PC-9 (cell line): ENCODE results near the gene NBPF14. TPM values are rescaled to one million over a fixed set of nuclear protein-coding genes. Genes with fewer than 3 reads are reported as not detected.
"Not testable (repeated sequence)": the region's sequence is repeated elsewhere in the genome, so short reads cannot be mapped to it uniquely, and the experiment has no call there.

ENCODE experiments used
- BruUV-seq: library from RNA; stranded (reverse); fragments of 400-500 nt; replicated peaks from 2 replicates; lab custom pipeline; 2021; lab: Mats Ljungman, UMichigan
- CTCF ChIA-PET: fragments of 300-600 bp; sonication (Branson Sonifier 250); formaldehyde crosslinking; loops from one replicate; lab custom pipeline; 2022; ENCODE audit warnings: antibody characterized with exemption; lab: Charles Lee
- POLR2A ChIA-PET: fragments of 300-600 bp; sonication (Branson Sonifier 250); formaldehyde crosslinking; loops from one replicate; lab custom pipeline; 2022; ENCODE audit warnings: antibody characterized with exemption; ENCODE audit not compliant: unreplicated experiment; lab: Charles Lee
- DNase-seq, 2 experiments: peaks; one replicate each; pipeline versions ENCODE4 v3.0.0 to v3.0.0-alpha.2; 2015 to 2022; ENCODE audit warnings: mixed read lengths in 1 of 2
- H2AFZ ChIP-seq: fragments of 200-600 bp; sonication (generic); 2 replicates; pipeline ENCODE4 v1.8.1; 2017; ENCODE audit warnings: antibody characterized with exemption
- H3F3A ChIP-seq: fragments of 200-600 bp; sonication (generic); 2 replicates; pipeline ENCODE4 v1.8.1; 2017; ENCODE audit warnings: antibody characterized with exemption, mild to moderate bottlenecking, low read depth; ENCODE audit not compliant: insufficient read depth
- H3K27ac ChIP-seq: fragments of 200-600 bp; sonication (generic); 2 replicates; pipeline ENCODE4 v1.6.1; 2016; ENCODE audit warnings: mixed run types
- H3K27me3 ChIP-seq: fragments of 200-600 bp; sonication (generic); 2 replicates; pipeline ENCODE4 v1.6.1; 2016; ENCODE audit warnings: low read depth, mixed run types; ENCODE audit not compliant: insufficient read depth
- H3K36me3 ChIP-seq: fragments of 200-600 bp; sonication (generic); 2 replicates; pipeline ENCODE4 v1.6.1; 2016; ENCODE audit warnings: low read depth, mixed run types
- H3K4me1 ChIP-seq: fragments of 200-600 bp; sonication (generic); replicated peaks from 2 replicates; pipeline ENCODE4 v1.6.1; 2016; ENCODE audit warnings: mixed run types; ENCODE audit not compliant: insufficient read depth
- H3K4me2 ChIP-seq: fragments of 200-600 bp; sonication (generic); 2 replicates; pipeline ENCODE4 v1.6.1; 2017; ENCODE audit warnings: mixed run types
- H3K4me3 ChIP-seq: fragments of 200-600 bp; sonication (generic); 2 replicates; pipeline ENCODE4 v1.6.1; 2016; ENCODE audit warnings: mixed run types
- H3K79me2 ChIP-seq: fragments of 200-600 bp; sonication (generic); 2 replicates; pipeline ENCODE4 v1.6.1; 2017; ENCODE audit warnings: low read depth, mixed run types
- H3K9me2 ChIP-seq: fragments of 200-600 bp; sonication (generic); 2 replicates; pipeline ENCODE4 v1.8.1; 2017; ENCODE audit warnings: mild to moderate bottlenecking; ENCODE audit not compliant: insufficient read depth
- H3K9me3 ChIP-seq: fragments of 200-600 bp; sonication (generic); 2 replicates; pipeline ENCODE4 v1.8.1; 2016; ENCODE audit warnings: low read depth; ENCODE audit not compliant: insufficient read depth
- H4K20me1 ChIP-seq: fragments of 200-600 bp; sonication (generic); 2 replicates; pipeline ENCODE4 v1.8.1; 2017; ENCODE audit not compliant: insufficient read depth
- intact Hi-C: fragments of 100-400 bp; cut with micrococcal nuclease; formaldehyde crosslinking; loops from one replicate; pipeline ENCODE4 v1.10.0; 2022; ENCODE audit not compliant: unreplicated experiment
- total RNA-seq: library from RNA; stranded (reverse); gene quantifications from 2 replicates; pipeline ENCODE4 v1.2.3, GENCODE V29; 2021

Gene NBPF14
- total RNA-seq, 1 experiment from 2014 or later = 39.3 TPM

DNA sequence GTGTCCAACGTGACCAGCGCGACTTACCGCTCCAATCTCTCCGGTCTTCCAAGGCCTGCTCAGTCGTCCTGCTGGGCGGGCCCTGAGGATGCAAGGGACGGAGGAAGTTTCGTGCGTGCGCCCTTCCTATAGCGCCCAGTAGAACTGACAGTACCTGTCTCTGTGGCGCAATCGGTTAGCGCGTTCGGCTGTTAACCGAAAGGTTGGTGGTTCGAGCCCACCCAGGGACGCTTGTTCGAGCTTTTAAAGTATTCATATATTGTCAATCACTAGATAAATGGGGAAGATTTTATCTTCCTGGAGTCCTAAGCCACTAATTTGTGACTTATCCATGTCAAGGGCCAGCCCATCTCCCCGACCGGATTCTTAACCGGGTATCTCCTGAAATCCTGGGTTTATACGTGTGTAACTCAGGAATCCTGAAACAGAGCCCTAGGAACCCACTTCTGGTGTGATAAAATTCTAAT, 66.7 kb downstream of the NBPF14 start:
- H3K4me1 ChIP-seq, H4K20me1 ChIP-seq, H3K27me3 ChIP-seq, H3F3A ChIP-seq, H2AFZ ChIP-seq, H3K9me2 ChIP-seq, H3K36me3 ChIP-seq, H3K9me3 ChIP-seq, CTCF ChIA-PET, H3K79me2 ChIP-seq, POLR2A ChIA-PET, BruUV-seq, intact Hi-C loops: not testable (repeated sequence)
- H3K4me2 ChIP-seq = peak overlapping the region; percentile 53
- peak; percentile 67 to 78 for DNase-seq
- H3K27ac ChIP-seq = peak overlapping the region; percentile 14; the same call in 1 of the 2 replicates
- H3K4me3 ChIP-seq = peak overlapping the region; percentile 35; the same call in 1 of the 2 replicates

DNA sequence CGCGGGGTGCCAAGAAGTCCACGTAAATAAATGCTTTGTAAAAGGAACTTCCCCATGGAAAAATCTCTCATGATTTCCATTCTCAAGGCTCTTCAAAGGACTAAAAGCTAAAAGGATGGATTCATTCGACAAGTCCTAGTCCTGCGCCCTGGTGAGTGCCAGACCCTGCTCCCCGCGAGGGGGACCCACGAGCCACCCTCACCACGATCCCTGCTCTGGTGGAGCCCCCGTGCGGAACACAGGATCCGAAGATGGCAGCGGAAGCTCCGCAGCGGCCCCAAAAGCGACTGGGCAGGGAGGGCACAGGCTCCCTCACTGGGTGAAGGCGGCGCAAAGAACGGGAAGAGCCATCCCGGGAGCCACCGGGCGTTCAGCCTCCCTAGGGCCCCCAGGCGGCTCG, 67.2 kb downstream of the NBPF14 start:
- H3F3A ChIP-seq, CTCF ChIA-PET, H3K27ac ChIP-seq, intact Hi-C loops, H3K9me2 ChIP-seq, H3K79me2 ChIP-seq, H4K20me1 ChIP-seq, H2AFZ ChIP-seq, H3K9me3 ChIP-seq, H3K4me1 ChIP-seq, POLR2A ChIA-PET, H3K36me3 ChIP-seq, H3K4me2 ChIP-seq, H3K27me3 ChIP-seq: not testable (repeated sequence)
- peak overlapping the region; percentile 35; the same call in 1 of the 2 replicates for H3K4me3 ChIP-seq
- peak in 1 of 2 experiments; percentile 59 for DNase-seq
- TSS peak; percentile 67 for BruUV-seq

DNA sequence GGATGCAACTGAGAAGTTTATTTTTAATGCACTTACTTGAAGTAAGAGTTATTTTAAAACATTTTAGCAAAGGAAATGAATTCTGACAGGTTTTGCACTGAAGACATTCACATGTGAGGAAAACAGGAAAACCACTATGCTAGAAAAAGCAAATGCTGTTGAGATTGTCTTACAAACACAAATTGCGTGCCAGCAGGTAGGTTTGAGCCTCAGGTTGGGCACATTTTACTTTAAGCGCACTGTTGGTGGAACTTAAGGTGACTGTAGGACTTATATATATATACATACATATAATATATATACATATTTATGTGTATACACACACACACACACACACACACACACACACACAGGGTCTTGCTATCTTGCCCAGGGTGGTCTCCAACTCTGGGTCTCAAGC, 69.2 kb downstream of the NBPF14 start:
- H3K27ac ChIP-seq, DNase-seq, H2AFZ ChIP-seq, H3K79me2 ChIP-seq, H3K36me3 ChIP-seq, CTCF ChIA-PET, intact Hi-C loops, H4K20me1 ChIP-seq, H3K27me3 ChIP-seq, POLR2A ChIA-PET, H3K9me2 ChIP-seq, BruUV-seq, H3F3A ChIP-seq, H3K4me2 ChIP-seq, H3K9me3 ChIP-seq, H3K4me1 ChIP-seq, H3K4me3 ChIP-seq: not testable (repeated sequence)

DNA sequence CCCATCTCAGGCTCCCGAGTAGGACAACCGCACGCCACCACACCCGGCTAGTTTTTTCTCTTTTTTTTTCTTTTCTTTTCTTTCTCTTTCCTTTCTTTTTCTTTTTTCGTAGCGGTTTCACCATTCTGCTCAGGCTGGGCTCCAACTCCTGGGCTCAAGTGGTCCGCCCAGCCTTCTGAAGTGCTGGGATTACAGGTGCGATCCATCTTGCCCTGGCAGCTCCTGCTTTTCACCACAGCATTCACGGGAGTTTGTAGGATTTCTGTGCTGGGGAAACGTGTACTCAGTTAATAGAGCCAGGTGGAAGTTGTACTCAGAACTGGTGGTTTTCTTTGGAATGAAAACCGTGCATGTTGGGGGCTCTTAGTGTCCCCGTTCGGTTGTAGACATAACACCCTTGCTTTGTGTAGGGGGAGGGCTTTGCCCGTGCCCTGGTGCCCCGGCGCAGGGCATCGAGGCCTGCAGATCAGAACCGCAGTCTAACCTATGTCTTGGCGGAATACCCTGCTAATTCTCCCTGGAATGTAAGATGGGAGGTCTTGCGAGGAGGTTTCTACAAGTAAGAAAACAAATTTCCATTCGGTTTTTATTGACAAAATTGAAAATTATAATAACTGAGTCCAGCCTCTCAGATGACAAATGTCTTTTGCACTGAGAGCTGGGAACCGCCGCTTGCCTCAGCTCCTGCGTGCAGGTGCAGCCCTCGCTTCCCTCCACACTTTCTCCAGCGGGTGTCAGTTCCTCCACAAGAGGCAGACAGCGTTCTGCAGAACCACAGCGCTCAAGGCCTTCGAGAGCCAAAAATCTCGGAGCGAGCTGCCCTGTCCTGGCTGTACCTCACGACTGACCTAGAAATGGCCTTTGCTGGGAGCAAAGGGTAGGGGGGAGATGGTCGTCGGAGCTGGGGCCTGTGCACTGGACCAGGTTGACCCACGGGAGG, 72.3 kb downstream of the NBPF14 start:
- H3K4me1 ChIP-seq, H3K27ac ChIP-seq, DNase-seq, H3K27me3 ChIP-seq, H3K79me2 ChIP-seq, POLR2A ChIA-PET, H3K9me2 ChIP-seq, H4K20me1 ChIP-seq, H2AFZ ChIP-seq, BruUV-seq, CTCF ChIA-PET, H3K9me3 ChIP-seq, intact Hi-C loops, H3K36me3 ChIP-seq, H3F3A ChIP-seq: not testable (repeated sequence)
- Histone ChIP-seq H3K4me2 (peak overlapping the region; percentile 61), H3K4me3 (peak overlapping the region; percentile 42; the same call in 1 of the 2 replicates)

DNA sequence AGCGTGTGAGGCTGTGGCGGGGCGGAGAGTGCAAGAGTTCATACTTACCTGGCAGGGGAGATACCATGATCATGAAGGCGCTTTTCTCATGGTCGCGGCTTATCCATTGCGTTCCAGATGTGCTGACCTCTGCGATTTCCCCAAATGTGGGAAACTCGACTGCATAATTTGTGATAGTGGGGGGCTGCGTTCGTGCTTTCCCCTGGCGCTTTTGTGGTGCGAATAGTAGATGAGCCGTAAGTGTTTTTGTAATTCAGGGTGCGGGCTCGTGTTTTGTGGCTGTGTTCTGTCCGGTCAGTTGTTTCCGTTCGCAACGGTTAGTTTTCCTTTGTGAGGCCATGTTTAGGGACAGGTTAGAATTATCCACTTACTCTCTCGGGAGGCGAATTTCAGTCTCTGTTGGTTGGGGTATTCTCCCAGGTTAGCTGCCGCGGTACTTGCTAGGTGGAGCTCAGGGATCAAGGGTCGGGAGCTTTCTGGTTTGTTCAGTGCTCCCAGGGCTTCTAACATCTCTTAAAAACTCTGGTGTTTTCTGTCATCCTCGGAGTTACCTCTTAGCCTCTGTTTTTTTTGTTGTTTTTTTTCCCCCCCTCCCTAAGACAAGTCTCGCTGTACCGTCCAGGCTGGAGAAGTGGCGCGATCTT, 73.1 kb downstream of the NBPF14 start:
- CTCF ChIA-PET = not testable (repeated sequence)
- peak overlapping the region; percentile 42; the same call in 1 of the 2 replicates for H3K4me3 ChIP-seq

DNA sequence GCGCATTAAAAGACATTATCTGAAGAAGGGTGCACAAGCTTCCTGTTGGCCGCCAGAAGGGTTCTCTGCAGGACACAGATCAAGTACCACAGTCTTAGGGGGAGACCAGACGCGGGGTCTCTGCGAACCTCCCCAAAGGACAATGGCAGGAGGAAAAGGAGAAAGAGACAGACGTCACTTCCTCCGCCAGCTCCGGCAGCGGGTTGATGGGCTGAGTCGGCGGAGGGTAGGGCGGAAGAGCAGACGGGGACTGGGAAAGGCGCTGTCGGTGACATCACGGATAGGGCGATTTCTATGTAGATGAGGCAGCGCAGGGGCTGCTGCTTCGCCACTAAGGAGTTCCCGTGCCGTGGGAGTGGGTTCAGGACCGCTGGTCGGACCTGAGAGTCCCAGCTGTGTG, 73.7 kb downstream of the NBPF14 start:
- POLR2A ChIA-PET = interaction anchor here (0.5 to 0.6 kb wide), 2 partner anchors 50 to 133 kb away, joined by 4 to 6 read pairs; no protein-coding TSS in a partner anchor
- H3K9me3 ChIP-seq, BruUV-seq, H3K27me3 ChIP-seq, intact Hi-C loops, H4K20me1 ChIP-seq, H3K9me2 ChIP-seq, H3K36me3 ChIP-seq, H3K4me1 ChIP-seq, H3K79me2 ChIP-seq, H3F3A ChIP-seq, CTCF ChIA-PET: not testable (repeated sequence)
- peak overlapping the region; percentile 59 for H3K4me3 ChIP-seq
- H3K4me2 ChIP-seq = peak overlapping the region; percentile 74
- DNase-seq = peak; percentile 83 to 84
- H3K27ac ChIP-seq = peak overlapping the region; percentile 70
- H2AFZ ChIP-seq = peak overlapping the region; percentile 79

More for the DNA sequence above, 73.1 kb downstream of the NBPF14 start:
- H3K79me2 ChIP-seq, H3F3A ChIP-seq, H2AFZ ChIP-seq, H3K9me2 ChIP-seq, H3K4me1 ChIP-seq, H4K20me1 ChIP-seq, H3K36me3 ChIP-seq, H3K27me3 ChIP-seq, H3K9me3 ChIP-seq, POLR2A ChIA-PET, intact Hi-C loops: not testable (repeated sequence)
- peak; percentile 89 to 96 for DNase-seq
- TSS peak; percentile 96 for BruUV-seq
- H3K27ac ChIP-seq = peak overlapping the region; percentile 38; the same call in 1 of the 2 replicates
- H3K4me2 ChIP-seq = peak overlapping the region; percentile 48

DNA sequence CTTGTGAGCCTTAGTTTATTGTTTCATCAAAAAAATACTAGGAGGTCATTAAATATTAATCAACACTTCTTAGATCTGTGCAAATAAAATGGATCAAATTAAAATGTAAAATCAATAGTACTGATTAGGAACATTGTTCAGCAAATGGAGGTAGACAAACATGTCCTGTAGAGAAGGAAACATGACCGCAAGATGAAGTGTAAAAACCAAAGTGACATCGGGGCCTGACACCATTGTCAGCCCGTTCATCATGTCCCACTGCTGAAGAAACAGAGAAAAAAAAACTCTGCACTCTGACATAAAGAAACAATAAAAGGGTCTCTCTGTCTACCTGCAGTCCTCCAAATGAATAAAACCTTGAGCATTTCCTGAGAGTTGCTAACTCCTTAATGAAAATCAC, 81.5 kb downstream of the NBPF14 start:
- H3K4me3 ChIP-seq, H4K20me1 ChIP-seq, H3K36me3 ChIP-seq, H2AFZ ChIP-seq, CTCF ChIA-PET, H3K79me2 ChIP-seq, H3K4me1 ChIP-seq, H3K4me2 ChIP-seq, H3K27me3 ChIP-seq, H3K9me2 ChIP-seq, DNase-seq, POLR2A ChIA-PET, H3K9me3 ChIP-seq, H3K27ac ChIP-seq, H3F3A ChIP-seq, intact Hi-C loops, BruUV-seq: not testable (repeated sequence)
